Endothelial cell of umbilical vein (primary cell): ENCODE data around the gene DNAJB13. TPM values are rescaled to one million over a fixed set of nuclear protein-coding genes. Genes with fewer than 3 reads are reported as not detected.

ENCODE experiments used
- BruUV-seq: library from RNA; stranded (reverse); fragments of 400-500 nt; replicated peaks from 2 replicates; lab custom pipeline; 2021; lab: Mats Ljungman, UMichigan
- CTCF ChIA-PET: fragments of 300-600, 350-600 bp; sonication (Branson Sonifier 250); formaldehyde crosslinking; loops from one replicate; lab custom pipeline; 2021; ENCODE audit warnings: antibody characterized with exemption, inconsistent platforms; lab: Charles Lee
- POLR2A ChIA-PET: fragments of 300-600, 350-600 bp; sonication (Branson Sonifier 250); formaldehyde crosslinking; loops from one replicate; lab custom pipeline; 2021; ENCODE audit warnings: antibody characterized with exemption, inconsistent platforms; lab: Charles Lee
- DNase-seq: peaks from one replicate; pipeline ENCODE4 v3.0.0-alpha.2; 2011; ENCODE audit warnings: low read depth, low spot score
- FAIRE-seq: peaks from 2 replicates; lab custom pipeline; 2011; peaks lifted over from hg19 to GRCh38; lab: Jason Lieb, UNC
- H2AFZ ChIP-seq: 2 replicates; pipeline ENCODE4 v1.6.0; 2012; ENCODE audit warnings: low read depth, low read length, control low read depth, inconsistent platforms
- H3K27ac ChIP-seq: 2 replicates; pipeline ENCODE4 v1.5.1; 2011; ENCODE audit warnings: low read depth, mild to moderate bottlenecking, control low read depth, low read length, moderate library complexity; ENCODE audit not compliant: insufficient read depth
- H3K27me3 ChIP-seq, 2 experiments: 2 replicates each; pipeline versions ENCODE4 v1.6.0 to v1.6.1; 2011; ENCODE audit warnings: low read length in 2 of 2, mixed read lengths in 1 of 2; ENCODE audit not compliant: control insufficient read depth in 2 of 2, insufficient read depth in 2 of 2
- H3K36me3 ChIP-seq, 2 experiments: 2 replicates in 1 of 2; 3 replicates in 1 of 2; pipeline ENCODE4 v1.5.1; 2011; ENCODE audit warnings: low read length in 2 of 2, mild to moderate bottlenecking in 1 of 2, moderate library complexity in 1 of 2; ENCODE audit not compliant: control insufficient read depth in 2 of 2, insufficient read depth in 2 of 2; ENCODE audit errors: extremely low read depth in 1 of 2
- H3K4me1 ChIP-seq: 3 replicates; pipeline ENCODE4 v1.5.1; 2011; ENCODE audit warnings: mild to moderate bottlenecking, low read length; ENCODE audit not compliant: control insufficient read depth, insufficient read depth; ENCODE audit errors: extremely low read depth
- H3K4me2 ChIP-seq: 2 replicates; pipeline ENCODE4 v1.6.1; 2011; ENCODE audit warnings: low read length, control low read depth, mixed read lengths; ENCODE audit not compliant: insufficient read depth
- H3K4me3 ChIP-seq, 3 experiments: fragments of 200-600 bp in 1 of 3; sonication (generic), shearing (Covaris generic) in 1 of 3; replicated peaks in 1 of 3; 2 replicates each; pipeline ENCODE4 v1.5.1; 2011 to 2016; ENCODE audit warnings: control low read depth in 3 of 3, low read length in 3 of 3, mild to moderate bottlenecking in 2 of 3, inconsistent platforms in 1 of 3, low read depth in 1 of 3, moderate library complexity in 1 of 3; ENCODE audit not compliant: insufficient read depth in 1 of 3
- H3K79me2 ChIP-seq: 2 replicates; pipeline ENCODE4 v1.6.0; 2012; ENCODE audit warnings: low read length, inconsistent platforms; ENCODE audit not compliant: control insufficient read depth, insufficient read depth
- H3K9ac ChIP-seq: replicated peaks from 2 replicates; pipeline ENCODE3; 2011; ENCODE audit warnings: low read length, control low read depth; ENCODE audit not compliant: insufficient read depth; ENCODE audit errors: extremely low read depth
- H3K9me1 ChIP-seq: replicated peaks from 3 replicates; pipeline ENCODE4 v1.6.0; 2011; ENCODE audit warnings: mild to moderate bottlenecking, low read length; ENCODE audit not compliant: control insufficient read depth, insufficient read depth; ENCODE audit errors: extremely low read depth
- H3K9me3 ChIP-seq: replicated peaks from 2 replicates; pipeline ENCODE4 v1.5.1; 2012; ENCODE audit warnings: low read length, inconsistent platforms; ENCODE audit not compliant: control insufficient read depth, insufficient read depth
- H4K20me1 ChIP-seq: replicated peaks from 2 replicates; pipeline ENCODE3; 2011; ENCODE audit warnings: mild to moderate bottlenecking, low read length; ENCODE audit not compliant: control insufficient read depth, insufficient read depth; ENCODE audit errors: extremely low read depth
- CTCF ChIP-seq, 2 donors: IDR thresholded peaks; 1 replicate in 1 of 2; 2 replicates in 1 of 2; pipeline ENCODE4 v1.5.1; 2011; ENCODE audit warnings: low read length in 2 of 2, mild to moderate bottlenecking in 2 of 2, moderate library complexity in 2 of 2, control low read depth in 1 of 2, inconsistent platforms in 1 of 2, low read depth in 1 of 2; ENCODE audit not compliant: insufficient read depth in 1 of 2; ENCODE audit errors: extremely low read depth in 1 of 2
- EZH2 ChIP-seq: IDR thresholded peaks from 2 replicates; pipeline ENCODE4 v1.6.1; 2012; ENCODE audit warnings: borderline replicate concordance, low read depth, mild to moderate bottlenecking, moderate library complexity, low read length, inconsistent platforms; ENCODE audit not compliant: severe bottlenecking
- FOS ChIP-seq: IDR thresholded peaks from 2 replicates; pipeline ENCODE4 v1.6.1; 2011; ENCODE audit warnings: mild to moderate bottlenecking, low read length, moderate library complexity, borderline replicate concordance; ENCODE audit not compliant: insufficient read depth
- GATA2 ChIP-seq: IDR thresholded peaks from 2 replicates; pipeline ENCODE4 v1.7.0; 2011; ENCODE audit warnings: low read depth, mild to moderate bottlenecking, moderate library complexity, mixed read lengths, low read length; ENCODE audit not compliant: insufficient read length, insufficient read depth
- MYC ChIP-seq: IDR thresholded peaks from one replicate; pipeline ENCODE4 v1.6.1; 2011; ENCODE audit warnings: mild to moderate bottlenecking, low read depth, low read length
- POLR2A ChIP-seq: IDR thresholded peaks from 2 replicates; pipeline ENCODE4 v1.6.1; 2012; ENCODE audit warnings: low read depth, mild to moderate bottlenecking, control low read depth, low read length
- POLR2AphosphoS5 ChIP-seq: IDR thresholded peaks from 2 replicates; pipeline ENCODE4 v1.6.1; 2012; ENCODE audit warnings: low read depth, mild to moderate bottlenecking, control low read depth, low read length, moderate library complexity; ENCODE audit not compliant: insufficient read depth
- dilution Hi-C: fragments of 300-500 bp; cut with MboI; formaldehyde crosslinking; loops from one replicate; pipeline ENCODE4 v1.15.0; 2019; ENCODE audit warnings: low sequenced_read_pairs; ENCODE audit not compliant: extremely low pct_ligation_motif_present
- intact Hi-C: fragments of 100-400 bp; cut with micrococcal nuclease; formaldehyde crosslinking; loops from one replicate; pipeline ENCODE4 v1.10.0; 2022
- polyA plus RNA-seq, 4 experiments: library from polyadenylated mRNA; depleted of rRNA in 3 of 4; stranded (reverse) in 3 of 4; unstranded in 1 of 4; fragments of >200 nt; gene quantifications; 2 replicates each; pipeline versions ENCODE4 v1.2.1 to v1.2.3, GENCODE V29; 2011 to 2012; ENCODE audit warnings: missing spikeins in 1 of 4
- total RNA-seq: library from RNA; stranded (reverse); gene quantifications from 2 replicates; pipeline ENCODE4 v1.2.3, GENCODE V29; 2021

DNAJB13 gene
- total and polyA plus RNA-seq, 2 donors (not counting 3 experiments of a cell fraction or from before 2014, with no cell fraction given), result 0.07 to 0.46 TPM

- DNase-seq, result no peak
- Histone ChIP-seq H3K4me2 (no peak within 1 kb of the TSS), H3K27me3 (no peaks in the 10 kb centered on the region), H3K79me2 (no peaks in the 10 kb centered on the region), H3K27ac (no peak within 1 kb of the TSS), H3K4me1 (no peaks in the 10 kb centered on the region), H3K4me3 (no peak within 1 kb of the TSS), H3K9me1 (no peaks in the 10 kb centered on the region), H3K36me3 (peaks cover 0 to 6% of the 10 kb centered on the region in 2 experiments), H3K9me3 (no peaks in the 10 kb centered on the region), H4K20me1 (no peaks in the 10 kb centered on the region), H3K9ac (no peak within 1 kb of the TSS), H2AFZ (no peak within 1 kb of the TSS)
- no TSS peak for BruUV-seq
- no peak for FAIRE-seq
- ChIA-PET CTCF (no interaction called here), POLR2A (no interaction called here)
- dilution Hi-C loops (no loop called here), intact Hi-C loops (no loop called here)
- no peak for TF ChIP-seq FOS
- no peak for TF ChIP-seq GATA2
Measured at GRCh38 chr11:74008373-74009229, 57.8 kb downstream of the DNAJB13 start, which contains the start of gene UCP3. UCP3 (minus strand) TSS chr11:74009085; CDS start chr11:74007042, 2,043 bp downstream.

- ChIA-PET CTCF (no interaction called here), POLR2A (no interaction called here)
- no peaks in the 10 kb centered on the region for H3K4me1 ChIP-seq
- no peak for FAIRE-seq
- no TSS peak for BruUV-seq
- no peaks in the 10 kb centered on the region for H3K9me3 ChIP-seq
- H3K27ac ChIP-seq, result no peak overlapping the region
- dilution Hi-C loops (no loop called here), intact Hi-C loops (no loop called here)
- no peaks in the 10 kb centered on the region for H3K9me1 ChIP-seq
- TF ChIP-seq POLR2A (no peak), CTCF (IDR thresholded peaks at IDR 0.05; ENCODE audit: extremely low read depth in 1 of 2, insufficient read depth in 1 of 2, low read depth in 1 of 2, low read length in 2 of 2) (no peak), MYC (no peak), GATA2 (no peak), POLR2AphosphoS5 (no peak), FOS (no peak), EZH2 (no peak)
- no peak overlapping the region for H3K4me3 ChIP-seq
- H2AFZ ChIP-seq, result no peak overlapping the region
- DNase-seq, result no peak
- H3K9ac ChIP-seq, result no peak overlapping the region
- peaks cover 0 to 7% of the 10 kb centered on the region in 2 experiments for H3K36me3 ChIP-seq
- no peaks in the 10 kb centered on the region for H3K27me3 ChIP-seq
- H3K79me2 ChIP-seq, result no peaks in the 10 kb centered on the region
- H3K4me2 ChIP-seq, result no peak overlapping the region
- no peaks in the 10 kb centered on the region for H4K20me1 ChIP-seq
Measured at GRCh38 chr11:74009230-74009547, 58.4 kb downstream of the DNAJB13 start.
